Body of pancreas (tissue), 4 donors: Measurements from ENCODE around the gene P2RY8. TPM values are rescaled to one million over a fixed set of nuclear protein-coding genes. Genes with fewer than 3 reads are reported as not detected.

Experiments used
- ATAC-seq: fragments of 150-250 bp; one replicate; pipeline ENCODE4 v1.9.1; 2016
- DNase-seq, 4 donors: peaks; one replicate each; pipeline ENCODE4 v3.0.0-alpha.2; 2019
- H3K27ac ChIP-seq, 4 donors: fragments of 200-600 bp; sonication (generic); 1 replicate in 3 of 4; 2 replicates in 1 of 4; pipeline versions ENCODE4 v1.5.1 to v1.6.1; 2016 to 2019; ENCODE audit warnings: mild to moderate bottlenecking in 1 of 4, mixed read lengths in 1 of 4, moderate library complexity in 1 of 4
- H3K27me3 ChIP-seq, 2 donors: fragments of 200-600 bp; sonication (generic); one replicate each; pipeline ENCODE4 v1.6.0; 2016; ENCODE audit warnings: mild to moderate bottlenecking in 1 of 2
- H3K36me3 ChIP-seq, 2 donors: fragments of 200-600 bp; sonication (generic); replicated peaks in 1 of 2; 2 replicates each; pipeline ENCODE4 v1.5.1; 2016; ENCODE audit warnings: low read depth in 2 of 2; ENCODE audit not compliant: insufficient read depth in 1 of 2
- H3K4me1 ChIP-seq: fragments of 200-600 bp; sonication (generic); one replicate; pipeline ENCODE4 v1.6.0; 2016
- H3K4me3 ChIP-seq, 2 donors: fragments of 200-600 bp; sonication (generic); 1 replicate in 1 of 2; 2 replicates in 1 of 2; pipeline ENCODE4 v1.5.1; 2016 to 2019
- H3K9me3 ChIP-seq, 3 donors: fragments of 200-600 bp; sonication (generic); 1 replicate in 2 of 3; 2 replicates in 1 of 3; pipeline ENCODE4 v1.5.1; 2016
- POLR2A ChIP-seq, 3 donors: fragments of 450-650 bp; IDR thresholded peaks; one replicate each; pipeline ENCODE4 v1.6.1; 2016; ENCODE audit warnings: antibody characterized with exemption in 3 of 3, mild to moderate bottlenecking in 2 of 3
- WGBS, 2 donors: methylation state at CpG; one replicate each; pipeline ENCODE4 v1.1.5; 2017; 5-methylcytosine and 5-hydroxymethylcytosine counted together
- intact Hi-C: fragments of 100-400 bp; cut with DNase I; formaldehyde crosslinking; loops from one replicate; pipeline ENCODE4 v1.15.1; 2023
- total RNA-seq, 2 donors: library from RNA; depleted of rRNA; stranded (reverse); fragments of >200 nt; gene quantifications; one replicate each; pipeline ENCODE4 v1.1.0, GENCODE V29; 2016
- TF ChIP-seq, protein P1 (sequence below), 7 experiments: fragments of 450-650 bp in 4 of 7; fragments of 200-600 bp in 3 of 7; sonication (generic) in 3 of 7; IDR thresholded peaks; one replicate each; pipeline ENCODE4 v1.5.1; 2016 to 2019; ENCODE audit warnings: antibody characterized with exemption in 7 of 7

P2RY8 gene
- total RNA-seq, 2 donors from 2014 or later, result 0.66 to 0.78 TPM

DNA sequence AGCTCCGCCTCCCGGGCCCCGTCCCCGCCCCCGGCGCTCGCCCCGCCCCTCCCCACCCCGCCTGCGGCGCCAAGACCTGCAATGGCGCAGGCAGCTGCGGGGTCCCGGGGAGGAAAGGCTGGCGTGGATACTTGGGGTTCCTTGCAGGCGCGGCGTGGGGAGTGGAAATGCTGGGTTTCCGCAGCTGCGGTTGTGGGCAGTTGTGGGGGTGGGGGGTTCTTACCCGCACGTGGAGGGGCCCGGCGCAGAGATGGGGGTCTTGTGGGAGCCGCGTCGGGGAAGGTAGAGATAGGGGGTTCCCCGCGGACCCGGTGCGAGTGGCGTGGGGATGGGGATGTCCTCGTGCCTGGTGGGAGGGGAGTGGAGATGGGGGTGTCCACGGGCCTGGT is 83.6 kb downstream of the P2RY8 start:
- TF ChIP-seq POLR2A (IDR thresholded peaks at IDR 0.05), result peak in 2 of 3 donors; percentile 44 to 51
- TF ChIP-seq, protein P1, sequence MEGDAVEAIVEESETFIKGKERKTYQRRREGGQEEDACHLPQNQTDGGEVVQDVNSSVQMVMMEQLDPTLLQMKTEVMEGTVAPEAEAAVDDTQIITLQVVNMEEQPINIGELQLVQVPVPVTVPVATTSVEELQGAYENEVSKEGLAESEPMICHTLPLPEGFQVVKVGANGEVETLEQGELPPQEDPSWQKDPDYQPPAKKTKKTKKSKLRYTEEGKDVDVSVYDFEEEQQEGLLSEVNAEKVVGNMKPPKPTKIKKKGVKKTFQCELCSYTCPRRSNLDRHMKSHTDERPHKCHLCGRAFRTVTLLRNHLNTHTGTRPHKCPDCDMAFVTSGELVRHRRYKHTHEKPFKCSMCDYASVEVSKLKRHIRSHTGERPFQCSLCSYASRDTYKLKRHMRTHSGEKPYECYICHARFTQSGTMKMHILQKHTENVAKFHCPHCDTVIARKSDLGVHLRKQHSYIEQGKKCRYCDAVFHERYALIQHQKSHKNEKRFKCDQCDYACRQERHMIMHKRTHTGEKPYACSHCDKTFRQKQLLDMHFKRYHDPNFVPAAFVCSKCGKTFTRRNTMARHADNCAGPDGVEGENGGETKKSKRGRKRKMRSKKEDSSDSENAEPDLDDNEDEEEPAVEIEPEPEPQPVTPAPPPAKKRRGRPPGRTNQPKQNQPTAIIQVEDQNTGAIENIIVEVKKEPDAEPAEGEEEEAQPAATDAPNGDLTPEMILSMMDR (IDR thresholded peaks at IDR 0.05), result no peak
- 1% methylated on average over 20 of the region's 34 CpGs; no CpG with 5 or more reads in 1 of the 2 donors for WGBS, 2 donors
- intact Hi-C loops, result no loop called here
- Histone ChIP-seq H3K4me1 (peaks cover 18% of the 10 kb centered on the region), H3K36me3 (no peaks in the 10 kb centered on the region), H3K27ac (peak overlapping the region; percentile 74 to 96 (median 88)), H3K27me3 (no peaks in the 10 kb centered on the region), H3K9me3 (no peaks in the 10 kb centered on the region), H3K4me3 (peak overlapping the region; percentile 35 to 38)
- ATAC-seq (no peak), DNase-seq (no peak)

DNA sequence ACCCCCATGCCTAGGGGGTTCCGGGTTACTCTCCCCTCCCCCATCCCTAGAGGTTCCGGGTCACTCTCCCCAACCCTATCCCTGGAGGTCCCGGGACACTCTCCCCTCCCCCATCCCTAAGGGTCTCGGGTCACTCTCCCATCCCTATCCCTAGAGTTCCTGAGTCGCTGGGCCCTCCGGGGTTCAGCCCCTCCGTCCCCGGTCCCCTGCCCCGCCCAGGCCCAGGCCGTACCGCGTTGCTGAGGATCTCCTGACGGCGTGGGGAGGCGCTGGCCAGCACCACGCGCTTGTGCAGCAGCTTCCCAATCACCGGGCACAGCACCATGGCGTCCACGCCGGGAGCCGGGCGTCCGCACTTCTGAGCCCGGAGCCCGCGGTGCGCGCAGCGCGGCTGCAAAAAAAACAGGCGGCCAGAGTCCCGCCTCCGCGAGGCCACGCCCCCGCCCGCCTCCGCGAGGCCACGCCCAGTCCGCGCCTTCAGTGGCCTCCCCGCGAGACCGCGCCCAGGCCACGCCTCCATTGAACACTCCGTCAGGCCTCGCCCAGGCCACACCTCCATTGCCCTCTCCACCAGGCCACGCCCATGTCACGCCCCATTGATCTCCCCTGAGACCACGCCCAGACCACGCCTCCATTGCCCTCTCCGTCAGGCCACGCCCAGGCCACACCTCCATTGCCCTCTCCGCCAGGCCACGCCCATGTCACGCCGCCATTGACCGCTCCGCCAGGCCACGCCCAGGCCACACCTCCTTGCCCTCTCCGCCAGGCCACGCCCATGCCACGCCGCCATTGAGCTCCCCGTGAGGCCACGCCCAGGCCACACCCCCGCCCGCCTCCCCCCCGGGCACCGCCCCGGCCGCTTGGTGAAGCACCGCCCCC is 84.2 kb downstream of the P2RY8 start, which contains the start of gene ASMTL:
ASMTL (minus strand) TSS at position 394 of the 879 bp plus-strand sequence; CDS start at position 325, 69 bp downstream.
- Histone ChIP-seq H3K27ac (peak within 1 kb of the TSS; percentile 74 to 96 (median 88)), H3K4me1 (peaks cover 18% of the 10 kb centered on the region), H3K4me3 (peak within 1 kb of the TSS; percentile 66 to 87), H3K9me3 (no peaks in the 10 kb centered on the region), H3K27me3 (no peaks in the 10 kb centered on the region), H3K36me3 (no peaks in the 10 kb centered on the region)
- peak; percentile 99 to 100 (median 100) for DNase-seq
- TF ChIP-seq POLR2A (IDR thresholded peaks at IDR 0.05), result peak; percentile 69 to 88 (median 83)
- TF ChIP-seq, protein P1 (IDR thresholded peaks at IDR 0.05), result no peak
- WGBS, 2 donors, result 0 to 1% methylated on average over 25 to 67 of the region's 76 CpGs
- ATAC-seq, result peak; percentile 92
- intact Hi-C loops, result no loop called here

DNA sequence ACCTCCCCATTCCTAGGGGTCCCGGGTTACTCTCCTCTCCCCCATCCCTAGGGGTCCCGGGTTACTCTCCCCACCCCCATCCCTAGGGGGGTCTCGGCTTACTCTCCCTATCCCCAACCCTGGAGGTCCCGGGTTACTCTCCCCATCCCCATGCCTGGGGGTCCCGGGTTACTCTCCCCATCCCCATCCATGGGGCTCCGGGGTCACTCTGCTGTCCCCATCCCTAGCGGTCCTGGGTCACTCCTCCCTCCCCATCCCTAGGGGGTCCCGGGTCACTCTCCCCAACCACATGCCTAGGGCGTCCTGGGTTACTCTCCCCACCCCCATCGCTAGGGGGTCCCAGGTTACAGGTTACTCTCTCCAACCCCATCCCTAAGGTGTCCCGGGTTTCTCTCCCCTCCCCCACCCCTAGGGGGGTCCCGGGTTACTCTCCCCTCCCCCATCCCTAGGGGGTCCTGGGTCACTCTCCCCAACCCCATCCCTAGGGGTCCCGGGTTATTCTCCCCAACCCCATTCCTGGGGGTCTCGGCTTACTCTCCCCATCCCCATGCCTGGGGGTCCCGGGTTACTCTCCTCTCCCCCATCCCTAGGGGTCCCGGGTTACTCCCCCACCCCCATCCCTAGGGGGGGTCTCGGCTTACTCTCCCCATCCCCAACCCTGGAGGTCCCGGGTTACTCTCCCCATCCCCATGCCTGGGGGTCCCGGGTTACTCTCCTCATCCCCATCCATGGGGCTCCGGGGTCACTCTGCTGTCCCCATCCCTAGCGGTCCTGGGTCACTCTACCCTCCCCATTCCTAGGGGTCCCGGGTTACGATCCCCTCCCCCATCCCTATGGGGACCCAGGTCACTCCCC is 85.1 kb downstream of the P2RY8 start:
- H3K27me3 ChIP-seq, result no peaks in the 10 kb centered on the region
- 30 to 32% methylated on average over 21 to 22 of the region's 23 CpGs for WGBS, 2 donors
- peak overlapping the region; percentile 66 to 87 for H3K4me3 ChIP-seq
- DNase-seq, result peak in 1 of 4 donors; percentile 32
- intact Hi-C loops, result no loop called here
- no peaks in the 10 kb centered on the region for H3K36me3 ChIP-seq
- TF ChIP-seq, protein P1 (IDR thresholded peaks at IDR 0.05), result no peak
- TF ChIP-seq POLR2A (IDR thresholded peaks at IDR 0.05), result no peak
- peaks cover 18% of the 10 kb centered on the region for H3K4me1 ChIP-seq
- no peaks in the 10 kb centered on the region for H3K9me3 ChIP-seq
- H3K27ac ChIP-seq, result peak overlapping the region in 3 of 4 donors; percentile 72 to 78 (median 72)
- ATAC-seq, result no peak

DNA sequence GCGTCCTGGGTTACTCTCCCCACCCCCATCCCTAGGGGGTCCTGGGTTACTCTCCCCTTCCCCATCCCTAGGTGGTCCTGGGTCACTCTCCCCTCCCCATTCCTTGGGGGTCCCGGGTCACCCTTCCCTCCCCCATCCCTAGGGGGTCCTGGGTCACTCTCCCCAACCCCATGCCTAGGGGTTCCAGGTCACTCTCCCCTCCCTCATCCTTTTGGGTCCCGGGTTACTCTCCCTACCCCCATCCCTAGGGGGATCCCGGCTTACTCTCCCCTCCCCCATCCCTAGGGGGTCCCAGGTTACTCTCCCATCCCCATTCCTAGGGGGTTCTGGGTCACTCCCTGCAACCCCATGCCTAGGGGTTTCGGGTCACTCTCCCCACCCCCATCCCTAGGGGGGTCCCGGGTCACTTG is 85.7 kb downstream of the P2RY8 start:
- no peak overlapping the region for H3K27ac ChIP-seq
- no peak for TF ChIP-seq POLR2A (IDR thresholded peaks at IDR 0.05)
- TF ChIP-seq, protein P1 (IDR thresholded peaks at IDR 0.05), result no peak
- no peaks in the 10 kb centered on the region for H3K36me3 ChIP-seq
- no peak overlapping the region for H3K4me3 ChIP-seq
- H3K9me3 ChIP-seq, result no peaks in the 10 kb centered on the region
- H3K4me1 ChIP-seq, result peaks cover 18% of the 10 kb centered on the region
- intact Hi-C loops, result no loop called here
- 69 to 76% methylated on average over 6 of the region's 6 CpGs for WGBS, 2 donors
- DNase-seq, result no peak
- no peak for ATAC-seq
- H3K27me3 ChIP-seq, result no peaks in the 10 kb centered on the region
